GM12801 (cell line): ENCODE data around the gene FOXN1.

Experiments used
- CTCF ChIP-seq: IDR thresholded peaks from one replicate; pipeline ENCODE4 v1.5.1; 2011; ENCODE audit warnings: control low read depth; ENCODE audit not compliant: insufficient read length; ENCODE audit errors: extremely low read depth

Gene FOXN1

GRCh38 chr17:28555022-28555421 is 48.9 kb downstream of the FOXN1 start:
- no peak for TF ChIP-seq CTCF

DNA sequence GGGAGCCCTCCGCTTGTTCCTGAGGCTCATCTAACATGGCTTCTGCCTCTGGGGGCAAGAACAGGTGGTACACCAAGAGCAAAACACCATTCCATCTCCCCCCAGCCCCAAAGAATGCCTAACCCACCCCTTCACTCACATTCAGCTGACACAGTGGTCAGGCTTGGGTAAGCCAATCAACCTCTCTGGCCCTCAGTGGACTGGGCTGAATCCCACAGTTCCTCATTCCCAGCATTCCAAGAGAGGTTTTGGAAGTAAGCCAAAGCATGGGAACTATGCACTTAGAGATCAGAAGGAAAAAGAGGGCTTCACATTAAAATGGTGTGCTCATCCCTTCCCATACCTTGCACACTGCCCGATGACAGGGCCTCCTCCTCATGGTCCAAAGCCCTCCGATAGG is 57.3 kb downstream of the FOXN1 start:
- TF ChIP-seq CTCF: no peak

DNA sequence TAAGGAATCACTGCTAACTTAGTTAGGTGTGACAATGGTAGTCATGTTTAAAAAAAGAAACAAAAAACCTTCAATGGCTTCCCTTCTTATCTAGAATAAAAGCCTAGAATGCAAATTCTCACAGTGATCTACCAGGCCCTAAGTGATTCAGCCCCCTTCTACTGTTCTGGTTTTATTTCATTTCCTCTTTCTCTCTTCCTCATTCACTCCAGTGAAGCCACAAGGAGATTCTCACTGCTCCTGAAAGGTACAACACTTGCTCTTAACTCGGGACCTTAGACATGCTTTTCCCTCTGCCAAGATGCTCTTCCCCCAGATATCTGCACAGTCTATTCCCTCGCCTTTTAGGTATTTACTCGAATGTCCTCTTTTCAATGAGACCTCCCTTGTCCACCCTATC is 61.5 kb downstream of the FOXN1 start:
- TF ChIP-seq CTCF: no peak

DNA sequence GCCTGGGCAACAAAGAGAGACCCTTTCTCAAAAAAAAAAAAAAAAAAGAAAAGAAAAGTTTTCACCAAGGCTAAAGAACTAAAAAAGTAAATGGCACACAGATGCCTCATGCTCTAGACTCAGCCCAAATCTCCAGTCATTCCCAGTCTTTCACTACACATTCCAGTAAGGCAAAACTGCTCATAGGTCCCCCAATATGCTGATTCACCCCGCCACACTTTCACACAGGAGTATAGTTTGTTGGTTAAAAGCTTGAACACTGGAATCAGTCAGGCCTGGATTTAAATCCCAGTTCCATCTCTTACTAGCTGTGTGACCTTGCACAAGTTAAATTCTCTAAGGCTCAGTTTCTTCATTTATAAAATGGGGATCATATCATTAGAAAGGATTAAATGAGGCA is 63.3 kb downstream of the FOXN1 start:
- TF ChIP-seq CTCF: no peak

- TF ChIP-seq CTCF: no peak
Measured at GRCh38 chr17:28570716-28571360, 64.7 kb downstream of the FOXN1 start.

DNA sequence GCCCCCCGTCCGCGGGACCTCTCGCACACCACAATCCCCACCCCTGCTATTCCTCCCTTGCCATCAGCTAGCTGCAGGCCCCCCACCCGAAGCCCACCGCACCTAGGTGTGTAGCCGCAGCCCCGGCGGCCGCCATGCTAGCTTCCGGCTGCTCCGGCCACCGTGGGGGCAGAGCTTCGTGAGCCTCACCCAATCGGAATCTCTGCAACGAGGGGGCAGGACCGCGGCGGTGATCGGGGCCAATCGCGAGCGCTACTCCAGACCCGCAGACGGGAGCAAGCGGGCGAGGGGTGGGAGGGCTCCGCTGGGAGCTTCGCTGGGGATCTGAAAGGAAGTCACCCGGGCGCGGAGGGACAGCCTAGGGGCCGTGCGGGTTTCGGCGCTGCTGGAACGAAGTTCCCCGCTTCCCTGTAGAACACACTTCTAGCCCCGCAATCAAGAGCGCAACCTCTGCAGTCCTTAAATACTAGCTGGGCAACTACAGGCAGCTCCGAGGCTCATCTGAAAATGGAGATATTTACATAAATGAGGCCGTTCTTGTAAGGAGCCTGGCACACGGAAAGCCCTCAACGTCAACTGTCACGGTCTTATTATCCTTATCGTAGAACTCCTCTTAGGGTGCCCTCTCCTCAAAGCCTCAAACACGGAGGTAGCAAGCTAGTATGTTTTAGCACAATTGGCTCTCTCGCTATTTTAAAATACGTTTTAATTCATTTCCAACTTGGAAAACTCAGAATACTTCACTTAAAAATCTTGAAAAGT is 65.4 kb downstream of the FOXN1 start, which contains the start of gene PIGS:
Gene PIGS, minus strand, starts transcription at position 164 of the 762 bp plus-strand sequence. Its CDS starts 28 bp downstream, at position 136.
- TF ChIP-seq CTCF: no peak

DNA sequence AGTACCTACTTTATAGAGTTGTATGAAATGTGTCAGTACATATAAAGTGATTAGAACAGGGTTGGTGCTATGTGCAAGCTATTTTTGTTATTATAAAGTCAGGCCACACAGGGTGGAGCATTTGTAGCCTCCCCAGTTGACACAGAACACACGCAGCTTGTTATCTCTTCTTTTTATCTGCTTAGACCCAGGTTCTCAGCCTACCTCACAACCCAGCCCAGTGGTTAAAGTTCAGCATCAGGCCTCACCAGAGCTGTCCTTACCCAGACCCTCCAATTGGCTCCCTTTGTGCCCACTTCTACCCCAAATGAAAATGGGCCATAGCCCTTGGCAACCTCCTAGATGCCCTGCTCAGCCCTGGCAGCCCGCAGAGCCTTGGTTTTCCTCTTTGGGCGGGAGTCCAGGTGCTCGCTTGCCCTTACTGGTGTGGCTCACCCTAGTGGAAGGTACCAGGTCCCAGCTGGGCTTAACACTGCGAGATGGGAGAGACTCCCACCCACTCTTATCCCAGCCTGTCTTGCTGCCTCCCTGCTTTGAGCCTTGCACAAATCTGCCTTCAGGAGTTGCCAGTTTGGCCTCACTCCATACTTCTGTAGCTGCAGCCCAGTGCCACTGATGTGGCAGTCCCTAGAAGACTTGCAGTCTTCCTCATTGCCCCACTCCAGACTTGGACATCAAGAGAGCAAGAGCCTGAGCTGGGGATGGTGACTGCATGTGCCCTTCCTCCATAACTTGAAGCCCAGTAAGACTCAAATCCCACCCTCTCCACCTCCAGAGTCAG is 66.3 kb downstream of the FOXN1 start:
- TF ChIP-seq CTCF: no peak
